Adrenal gland (tissue), 5 donors: Measurements from ENCODE around the gene ESR2.

Source experiments
- POLR2A ChIP-seq, 2 donors: fragments of 450-650 bp; IDR thresholded peaks; one replicate each; pipeline ENCODE4 v1.6.1; 2017; ENCODE audit warnings: antibody characterized with exemption in 2 of 2, mild to moderate bottlenecking in 2 of 2, moderate library complexity in 1 of 2
- TF ChIP-seq, protein P1 (sequence below), 6 experiments: fragments of 450-650 bp in 4 of 6; fragments of 200-600 bp in 2 of 6; sonication (generic) in 1 of 6; IDR thresholded peaks; 1 replicate in 5 of 6; 2 replicates in 1 of 6; pipeline versions ENCODE4 v1.5.1 to v1.8.0; 2016 to 2021; ENCODE audit warnings: antibody characterized with exemption in 6 of 6, mild to moderate bottlenecking in 2 of 6, moderate library complexity in 1 of 6
- donor health status: DM: no; HTN: no; CAD: no.

DNA sequence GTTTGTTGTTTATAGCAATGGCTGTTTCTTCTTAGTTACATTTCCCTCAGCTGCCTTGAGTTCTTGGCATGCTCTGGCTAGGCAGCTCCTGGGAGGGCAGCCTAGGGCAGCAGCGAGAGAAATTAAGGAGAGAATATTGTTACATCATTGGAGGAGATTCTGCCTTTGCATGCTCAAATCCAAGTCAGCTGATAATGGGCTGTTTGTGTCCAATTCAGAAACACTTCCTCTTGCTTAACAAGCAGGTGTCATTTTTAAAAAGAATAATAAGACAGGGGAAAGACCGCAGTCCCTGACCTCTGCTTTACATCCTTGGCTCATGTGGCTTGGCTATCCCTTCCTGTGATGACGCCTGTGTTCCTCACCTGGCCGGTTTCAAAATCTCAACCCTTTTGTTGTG lies 76.9 kb downstream of the ESR2 start:
- no peak for TF ChIP-seq POLR2A (IDR thresholded peaks at IDR 0.05)
- TF ChIP-seq, protein P1, sequence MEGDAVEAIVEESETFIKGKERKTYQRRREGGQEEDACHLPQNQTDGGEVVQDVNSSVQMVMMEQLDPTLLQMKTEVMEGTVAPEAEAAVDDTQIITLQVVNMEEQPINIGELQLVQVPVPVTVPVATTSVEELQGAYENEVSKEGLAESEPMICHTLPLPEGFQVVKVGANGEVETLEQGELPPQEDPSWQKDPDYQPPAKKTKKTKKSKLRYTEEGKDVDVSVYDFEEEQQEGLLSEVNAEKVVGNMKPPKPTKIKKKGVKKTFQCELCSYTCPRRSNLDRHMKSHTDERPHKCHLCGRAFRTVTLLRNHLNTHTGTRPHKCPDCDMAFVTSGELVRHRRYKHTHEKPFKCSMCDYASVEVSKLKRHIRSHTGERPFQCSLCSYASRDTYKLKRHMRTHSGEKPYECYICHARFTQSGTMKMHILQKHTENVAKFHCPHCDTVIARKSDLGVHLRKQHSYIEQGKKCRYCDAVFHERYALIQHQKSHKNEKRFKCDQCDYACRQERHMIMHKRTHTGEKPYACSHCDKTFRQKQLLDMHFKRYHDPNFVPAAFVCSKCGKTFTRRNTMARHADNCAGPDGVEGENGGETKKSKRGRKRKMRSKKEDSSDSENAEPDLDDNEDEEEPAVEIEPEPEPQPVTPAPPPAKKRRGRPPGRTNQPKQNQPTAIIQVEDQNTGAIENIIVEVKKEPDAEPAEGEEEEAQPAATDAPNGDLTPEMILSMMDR (IDR thresholded peaks at IDR 0.05) = no peak
